Endothelial cell of umbilical vein (primary cell): ENCODE data around the gene NUDT6. TPM values are rescaled to one million over a fixed set of nuclear protein-coding genes. Genes with fewer than 3 reads are reported as not detected.

ENCODE experiments used
- BruUV-seq: library from RNA; stranded (reverse); fragments of 400-500 nt; replicated peaks from 2 replicates; lab custom pipeline; 2021; lab: Mats Ljungman, UMichigan
- CTCF ChIA-PET: fragments of 300-600, 350-600 bp; sonication (Branson Sonifier 250); formaldehyde crosslinking; loops from one replicate; lab custom pipeline; 2021; ENCODE audit warnings: antibody characterized with exemption, inconsistent platforms; lab: Charles Lee
- POLR2A ChIA-PET: fragments of 300-600, 350-600 bp; sonication (Branson Sonifier 250); formaldehyde crosslinking; loops from one replicate; lab custom pipeline; 2021; ENCODE audit warnings: antibody characterized with exemption, inconsistent platforms; lab: Charles Lee
- DNase-seq: peaks from one replicate; pipeline ENCODE4 v3.0.0-alpha.2; 2011; ENCODE audit warnings: low read depth, low spot score
- FAIRE-seq: peaks from 2 replicates; lab custom pipeline; 2011; peaks lifted over from hg19 to GRCh38; lab: Jason Lieb, UNC
- H2AFZ ChIP-seq: 2 replicates; pipeline ENCODE4 v1.6.0; 2012; ENCODE audit warnings: low read depth, low read length, control low read depth, inconsistent platforms
- H3K27ac ChIP-seq: 2 replicates; pipeline ENCODE4 v1.5.1; 2011; ENCODE audit warnings: low read depth, mild to moderate bottlenecking, control low read depth, low read length, moderate library complexity; ENCODE audit not compliant: insufficient read depth
- H3K27me3 ChIP-seq, 2 experiments: 2 replicates each; pipeline versions ENCODE4 v1.6.0 to v1.6.1; 2011; ENCODE audit warnings: low read length in 2 of 2, mixed read lengths in 1 of 2; ENCODE audit not compliant: control insufficient read depth in 2 of 2, insufficient read depth in 2 of 2
- H3K36me3 ChIP-seq, 2 experiments: 2 replicates in 1 of 2; 3 replicates in 1 of 2; pipeline ENCODE4 v1.5.1; 2011; ENCODE audit warnings: low read length in 2 of 2, mild to moderate bottlenecking in 1 of 2, moderate library complexity in 1 of 2; ENCODE audit not compliant: control insufficient read depth in 2 of 2, insufficient read depth in 2 of 2; ENCODE audit errors: extremely low read depth in 1 of 2
- H3K4me1 ChIP-seq: 3 replicates; pipeline ENCODE4 v1.5.1; 2011; ENCODE audit warnings: mild to moderate bottlenecking, low read length; ENCODE audit not compliant: control insufficient read depth, insufficient read depth; ENCODE audit errors: extremely low read depth
- H3K4me2 ChIP-seq: 2 replicates; pipeline ENCODE4 v1.6.1; 2011; ENCODE audit warnings: low read length, control low read depth, mixed read lengths; ENCODE audit not compliant: insufficient read depth
- H3K4me3 ChIP-seq, 3 experiments: fragments of 200-600 bp in 1 of 3; sonication (generic), shearing (Covaris generic) in 1 of 3; replicated peaks in 1 of 3; 2 replicates each; pipeline ENCODE4 v1.5.1; 2011 to 2016; ENCODE audit warnings: control low read depth in 3 of 3, low read length in 3 of 3, mild to moderate bottlenecking in 2 of 3, inconsistent platforms in 1 of 3, low read depth in 1 of 3, moderate library complexity in 1 of 3; ENCODE audit not compliant: insufficient read depth in 1 of 3
- H3K79me2 ChIP-seq: 2 replicates; pipeline ENCODE4 v1.6.0; 2012; ENCODE audit warnings: low read length, inconsistent platforms; ENCODE audit not compliant: control insufficient read depth, insufficient read depth
- H3K9ac ChIP-seq: replicated peaks from 2 replicates; pipeline ENCODE3; 2011; ENCODE audit warnings: low read length, control low read depth; ENCODE audit not compliant: insufficient read depth; ENCODE audit errors: extremely low read depth
- H3K9me1 ChIP-seq: replicated peaks from 3 replicates; pipeline ENCODE4 v1.6.0; 2011; ENCODE audit warnings: mild to moderate bottlenecking, low read length; ENCODE audit not compliant: control insufficient read depth, insufficient read depth; ENCODE audit errors: extremely low read depth
- H3K9me3 ChIP-seq: replicated peaks from 2 replicates; pipeline ENCODE4 v1.5.1; 2012; ENCODE audit warnings: low read length, inconsistent platforms; ENCODE audit not compliant: control insufficient read depth, insufficient read depth
- H4K20me1 ChIP-seq: replicated peaks from 2 replicates; pipeline ENCODE3; 2011; ENCODE audit warnings: mild to moderate bottlenecking, low read length; ENCODE audit not compliant: control insufficient read depth, insufficient read depth; ENCODE audit errors: extremely low read depth
- EZH2 ChIP-seq: IDR thresholded peaks from 2 replicates; pipeline ENCODE4 v1.6.1; 2012; ENCODE audit warnings: borderline replicate concordance, low read depth, mild to moderate bottlenecking, moderate library complexity, low read length, inconsistent platforms; ENCODE audit not compliant: severe bottlenecking
- FOS ChIP-seq: IDR thresholded peaks from 2 replicates; pipeline ENCODE4 v1.6.1; 2011; ENCODE audit warnings: mild to moderate bottlenecking, low read length, moderate library complexity, borderline replicate concordance; ENCODE audit not compliant: insufficient read depth
- GATA2 ChIP-seq: IDR thresholded peaks from 2 replicates; pipeline ENCODE4 v1.7.0; 2011; ENCODE audit warnings: low read depth, mild to moderate bottlenecking, moderate library complexity, mixed read lengths, low read length; ENCODE audit not compliant: insufficient read length, insufficient read depth
- JUN ChIP-seq: IDR thresholded peaks from 2 replicates; pipeline ENCODE4 v1.6.1; 2011; ENCODE audit warnings: borderline replicate concordance, low read depth; ENCODE audit not compliant: insufficient read length, insufficient read depth
- MYC ChIP-seq: IDR thresholded peaks from one replicate; pipeline ENCODE4 v1.6.1; 2011; ENCODE audit warnings: mild to moderate bottlenecking, low read depth, low read length
- POLR2A ChIP-seq: IDR thresholded peaks from 2 replicates; pipeline ENCODE4 v1.6.1; 2012; ENCODE audit warnings: low read depth, mild to moderate bottlenecking, control low read depth, low read length
- POLR2AphosphoS5 ChIP-seq: IDR thresholded peaks from 2 replicates; pipeline ENCODE4 v1.6.1; 2012; ENCODE audit warnings: low read depth, mild to moderate bottlenecking, control low read depth, low read length, moderate library complexity; ENCODE audit not compliant: insufficient read depth
- dilution Hi-C: fragments of 300-500 bp; cut with MboI; formaldehyde crosslinking; loops from one replicate; pipeline ENCODE4 v1.15.0; 2019; ENCODE audit warnings: low sequenced_read_pairs; ENCODE audit not compliant: extremely low pct_ligation_motif_present
- intact Hi-C: fragments of 100-400 bp; cut with micrococcal nuclease; formaldehyde crosslinking; loops from one replicate; pipeline ENCODE4 v1.10.0; 2022
- polyA plus RNA-seq, 4 experiments: library from polyadenylated mRNA; depleted of rRNA in 3 of 4; stranded (reverse) in 3 of 4; unstranded in 1 of 4; fragments of >200 nt; gene quantifications; 2 replicates each; pipeline versions ENCODE4 v1.2.1 to v1.2.3, GENCODE V29; 2011 to 2012; ENCODE audit warnings: missing spikeins in 1 of 4
- total RNA-seq: library from RNA; stranded (reverse); gene quantifications from 2 replicates; pipeline ENCODE4 v1.2.3, GENCODE V29; 2021
- TF ChIP-seq, protein P1 (sequence below): IDR thresholded peaks from 2 replicates; pipeline ENCODE4 v1.6.1; 2011; ENCODE audit not compliant: insufficient read depth, insufficient read length
- TF ChIP-seq, protein P2 (sequence below), 2 donors: IDR thresholded peaks; 1 replicate in 1 of 2; 2 replicates in 1 of 2; pipeline ENCODE4 v1.5.1; 2011; ENCODE audit warnings: low read length in 2 of 2, mild to moderate bottlenecking in 2 of 2, moderate library complexity in 2 of 2, control low read depth in 1 of 2, inconsistent platforms in 1 of 2, low read depth in 1 of 2; ENCODE audit not compliant: insufficient read depth in 1 of 2; ENCODE audit errors: extremely low read depth in 1 of 2

The NUDT6 gene
- total and polyA plus RNA-seq, 2 donors (not counting 3 experiments of a cell fraction or from before 2014, with no cell fraction given), result 5.1 to 5.4 TPM

DNA sequence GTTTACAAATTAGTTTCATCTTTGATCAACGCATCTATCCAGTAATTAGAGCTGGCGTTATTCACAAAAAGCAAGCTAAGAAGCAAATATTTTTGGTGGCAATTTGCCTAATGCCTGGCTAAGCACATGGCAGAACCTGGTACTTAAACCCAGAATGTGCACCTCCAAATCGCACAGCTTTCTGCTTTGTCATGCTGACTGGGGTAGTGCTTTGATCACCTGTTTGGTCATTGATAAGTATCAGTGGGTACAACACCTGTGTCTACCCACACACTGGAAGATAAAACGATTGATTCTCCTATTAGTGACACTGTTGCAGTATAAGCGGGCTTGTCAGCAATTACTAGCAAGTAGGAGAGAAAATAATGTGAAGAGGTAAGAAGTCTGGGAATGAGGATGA lies 1.9 kb downstream of the NUDT6 start:
- POLR2A ChIA-PET, result no interaction called here
- H3K27me3 ChIP-seq, result no peaks in the 10 kb centered on the region
- FAIRE-seq (no peak), DNase-seq (no peak)
- H3K79me2 ChIP-seq, result peaks cover 20% of the 10 kb centered on the region
- no peak overlapping the region for H3K4me2 ChIP-seq
- H4K20me1 ChIP-seq, result no peaks in the 10 kb centered on the region
- H3K36me3 ChIP-seq, result no peaks in the 10 kb centered on the region
- H3K9ac ChIP-seq, result no peak overlapping the region
- BruUV-seq, result no TSS peak
- CTCF ChIA-PET, result interaction anchor here (1.0 to 5.0 kb wide), 6 partner anchors 8 to 203 kb away, joined by 3 to 48 read pairs (median 5); no protein-coding TSS in a partner anchor
- H2AFZ ChIP-seq, result no peak overlapping the region
- no peak for TF ChIP-seq POLR2AphosphoS5
- no peak for TF ChIP-seq FOS
- no peak for TF ChIP-seq JUN
- TF ChIP-seq, protein P1, sequence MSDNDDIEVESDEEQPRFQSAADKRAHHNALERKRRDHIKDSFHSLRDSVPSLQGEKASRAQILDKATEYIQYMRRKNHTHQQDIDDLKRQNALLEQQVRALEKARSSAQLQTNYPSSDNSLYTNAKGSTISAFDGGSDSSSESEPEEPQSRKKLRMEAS, result no peak
- TF ChIP-seq GATA2, result no peak
- TF ChIP-seq EZH2, result no peak
- TF ChIP-seq MYC, result no peak
- no peak for TF ChIP-seq POLR2A
- TF ChIP-seq, protein P2, sequence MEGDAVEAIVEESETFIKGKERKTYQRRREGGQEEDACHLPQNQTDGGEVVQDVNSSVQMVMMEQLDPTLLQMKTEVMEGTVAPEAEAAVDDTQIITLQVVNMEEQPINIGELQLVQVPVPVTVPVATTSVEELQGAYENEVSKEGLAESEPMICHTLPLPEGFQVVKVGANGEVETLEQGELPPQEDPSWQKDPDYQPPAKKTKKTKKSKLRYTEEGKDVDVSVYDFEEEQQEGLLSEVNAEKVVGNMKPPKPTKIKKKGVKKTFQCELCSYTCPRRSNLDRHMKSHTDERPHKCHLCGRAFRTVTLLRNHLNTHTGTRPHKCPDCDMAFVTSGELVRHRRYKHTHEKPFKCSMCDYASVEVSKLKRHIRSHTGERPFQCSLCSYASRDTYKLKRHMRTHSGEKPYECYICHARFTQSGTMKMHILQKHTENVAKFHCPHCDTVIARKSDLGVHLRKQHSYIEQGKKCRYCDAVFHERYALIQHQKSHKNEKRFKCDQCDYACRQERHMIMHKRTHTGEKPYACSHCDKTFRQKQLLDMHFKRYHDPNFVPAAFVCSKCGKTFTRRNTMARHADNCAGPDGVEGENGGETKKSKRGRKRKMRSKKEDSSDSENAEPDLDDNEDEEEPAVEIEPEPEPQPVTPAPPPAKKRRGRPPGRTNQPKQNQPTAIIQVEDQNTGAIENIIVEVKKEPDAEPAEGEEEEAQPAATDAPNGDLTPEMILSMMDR (IDR thresholded peaks at IDR 0.05; ENCODE audit: extremely low read depth in 1 of 2, insufficient read depth in 1 of 2, low read depth in 1 of 2, low read length in 2 of 2), result no peak
- H3K4me1 ChIP-seq, result peaks cover 22% of the 10 kb centered on the region
- H3K9me1 ChIP-seq, result no peaks in the 10 kb centered on the region
- no peak overlapping the region for H3K4me3 ChIP-seq
- dilution Hi-C loops (loop anchor here (25.0 kb wide), 1 partner anchor 158 kb away; no protein-coding TSS in a partner anchor), intact Hi-C loops (loop anchor here (5.0 kb wide), 1 partner anchor 968 kb away; the partner anchor contains the start of gene TRPC3)
- no peaks in the 10 kb centered on the region for H3K9me3 ChIP-seq
- H3K27ac ChIP-seq, result no peak overlapping the region
